ENCODE results near the gene IGSF9B. TPM values are rescaled to one million over a fixed set of nuclear protein-coding genes. Genes with fewer than 3 reads are reported as not detected.

Gene IGSF9B
- total and polyA plus RNA-seq, 2 experiments from 2014 or later: 0.30 to 0.65 TPM

- no peaks in the 10 kb centered on the region for H3K36me3 ChIP-seq (replicated peaks; ENCODE audit: insufficient read depth, low read depth)
- no peak overlapping the region for H3K4me2 ChIP-seq
- H3K27me3 ChIP-seq: no peaks in the 10 kb centered on the region
- H3K79me2 ChIP-seq: no peaks in the 10 kb centered on the region
- no peak overlapping the region for H3K27ac ChIP-seq
- H3K4me1 ChIP-seq (ENCODE audit: insufficient read depth): no peaks in the 10 kb centered on the region
- WGBS (ENCODE audit: low lambda C conversion rate, missing lambda C conversion rate): 97% methylated on average over 10 of the region's 10 CpGs
- no peak for DNase-seq (ENCODE audit: low spot score)
- no peaks in the 10 kb centered on the region for H3K9me2 ChIP-seq (replicated peaks; ENCODE audit: insufficient read depth)
- H2AFZ ChIP-seq: no peak overlapping the region
- no peaks in the 10 kb centered on the region for H4K20me1 ChIP-seq (ENCODE audit: insufficient read depth, poor library complexity, severe bottlenecking)
- H3K4me3 ChIP-seq: no peak overlapping the region
- TF ChIP-seq EZH2 (IDR thresholded peaks at IDR 0.05; ENCODE audit: borderline replicate concordance) (no peak), CTCF (IDR thresholded peaks at IDR 0.05; ENCODE audit: poor library complexity) (no peak), EZH2phosphoT487 (IDR thresholded peaks at IDR 0.05; ENCODE audit: low read depth, severe bottlenecking, unreplicated experiment) (no peak)
- H3K9me3 ChIP-seq (ENCODE audit: low read depth): no peaks in the 10 kb centered on the region
Observed at GRCh38 chr11:133897331-133897650, 59.5 kb downstream of the IGSF9B start.

GRCh38 chr11:133896642-133897330 lies 60.0 kb downstream of the IGSF9B start:
- Histone ChIP-seq H2AFZ (no peak overlapping the region), H4K20me1 (ENCODE audit: insufficient read depth, poor library complexity, severe bottlenecking) (no peaks in the 10 kb centered on the region), H3K4me1 (ENCODE audit: insufficient read depth) (no peaks in the 10 kb centered on the region), H3K27ac (no peak overlapping the region), H3K9me3 (ENCODE audit: low read depth) (no peaks in the 10 kb centered on the region), H3K36me3 (replicated peaks; ENCODE audit: insufficient read depth, low read depth) (no peaks in the 10 kb centered on the region), H3K79me2 (no peaks in the 10 kb centered on the region), H3K27me3 (no peaks in the 10 kb centered on the region), H3K4me3 (no peak overlapping the region), H3K9me2 (replicated peaks; ENCODE audit: insufficient read depth) (no peaks in the 10 kb centered on the region), H3K4me2 (no peak overlapping the region)
- no peak for TF ChIP-seq CTCF (IDR thresholded peaks at IDR 0.05; ENCODE audit: poor library complexity)
- TF ChIP-seq EZH2phosphoT487 (IDR thresholded peaks at IDR 0.05; ENCODE audit: low read depth, severe bottlenecking, unreplicated experiment): no peak
- no peak for TF ChIP-seq EZH2 (IDR thresholded peaks at IDR 0.05; ENCODE audit: borderline replicate concordance)
- no peak for DNase-seq (ENCODE audit: low spot score)
- 91% methylated on average over 10 of the region's 10 CpGs for WGBS (ENCODE audit: low lambda C conversion rate, missing lambda C conversion rate)

DNA sequence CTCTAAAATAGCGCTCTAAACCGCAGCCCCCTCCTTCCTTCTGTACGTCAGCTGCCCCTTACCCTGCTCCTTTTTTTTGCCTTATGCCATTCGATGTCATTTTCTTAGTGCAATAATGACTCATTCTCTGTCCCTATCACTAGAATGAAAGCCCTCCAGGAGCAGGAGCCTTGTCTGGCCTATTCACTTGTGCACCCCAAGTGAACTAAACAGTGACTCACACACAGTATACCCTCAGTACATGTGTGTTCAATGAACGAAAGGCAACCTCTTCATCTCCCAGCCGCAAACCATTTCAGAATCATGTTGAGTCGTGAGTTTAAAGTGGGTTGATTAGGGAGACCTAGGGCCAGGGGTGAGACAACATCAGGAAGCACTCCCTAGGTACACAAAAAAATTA lies 60.7 kb downstream of the IGSF9B start:
- Histone ChIP-seq H3K27me3 (no peaks in the 10 kb centered on the region), H3K36me3 (replicated peaks; ENCODE audit: insufficient read depth, low read depth) (no peaks in the 10 kb centered on the region), H3K9me3 (ENCODE audit: low read depth) (no peaks in the 10 kb centered on the region), H2AFZ (no peak overlapping the region), H3K4me3 (no peak overlapping the region), H3K4me2 (no peak overlapping the region), H3K4me1 (ENCODE audit: insufficient read depth) (no peaks in the 10 kb centered on the region), H3K27ac (no peak overlapping the region), H3K9me2 (replicated peaks; ENCODE audit: insufficient read depth) (no peaks in the 10 kb centered on the region), H3K79me2 (no peaks in the 10 kb centered on the region), H4K20me1 (ENCODE audit: insufficient read depth, poor library complexity, severe bottlenecking) (no peaks in the 10 kb centered on the region)
- DNase-seq (ENCODE audit: low spot score): no peak
- 86% methylated on average over 7 of the region's 7 CpGs for WGBS (ENCODE audit: low lambda C conversion rate, missing lambda C conversion rate)
- no peak for TF ChIP-seq CTCF (IDR thresholded peaks at IDR 0.05; ENCODE audit: poor library complexity)
- no peak for TF ChIP-seq EZH2phosphoT487 (IDR thresholded peaks at IDR 0.05; ENCODE audit: low read depth, severe bottlenecking, unreplicated experiment)
